Pons (tissue), 1 donor: ENCODE results near the gene KASH5.
"Not testable (repeated sequence)": the region's sequence is repeated elsewhere in the genome, so short reads cannot be mapped to it uniquely, and the experiment has no call there.

Experiments
- DNase-seq: peaks from one replicate; pipeline ENCODE4 v3.0.0-alpha.2; 2016; ENCODE audit warnings: low spot score

Gene KASH5

DNA sequence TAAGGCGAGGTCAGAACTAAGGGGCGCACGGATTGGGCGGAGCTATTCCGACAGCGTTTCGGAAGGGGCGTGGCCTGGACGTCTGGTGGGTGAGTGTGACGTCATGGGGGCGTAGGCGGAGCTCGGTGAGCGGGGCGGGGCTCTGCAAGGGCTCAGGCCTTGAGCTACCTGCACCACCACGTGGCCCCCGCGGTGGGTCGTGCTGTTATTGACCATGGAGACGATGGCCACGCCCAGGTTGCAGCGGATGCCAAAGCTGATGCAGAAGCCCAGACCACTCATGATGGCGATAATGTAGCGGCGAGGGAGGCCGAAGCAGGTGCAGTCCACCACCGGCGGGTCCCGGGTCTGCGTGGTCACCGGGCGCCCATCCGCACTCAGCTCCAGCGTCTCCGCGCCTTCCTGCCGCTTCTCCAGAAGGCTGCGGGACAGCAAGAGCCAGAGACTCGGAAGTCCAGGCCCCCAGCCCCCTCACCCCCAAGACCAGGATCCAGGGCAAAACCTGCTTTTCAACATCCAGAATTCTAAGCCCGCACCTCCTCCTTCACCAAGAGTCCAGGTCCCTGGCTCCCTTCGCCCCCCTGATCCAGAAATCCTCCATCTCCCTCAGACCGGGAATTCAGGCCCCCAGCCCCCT lies 48.5 kb downstream of the KASH5 start:
- no peak for DNase-seq

DNA sequence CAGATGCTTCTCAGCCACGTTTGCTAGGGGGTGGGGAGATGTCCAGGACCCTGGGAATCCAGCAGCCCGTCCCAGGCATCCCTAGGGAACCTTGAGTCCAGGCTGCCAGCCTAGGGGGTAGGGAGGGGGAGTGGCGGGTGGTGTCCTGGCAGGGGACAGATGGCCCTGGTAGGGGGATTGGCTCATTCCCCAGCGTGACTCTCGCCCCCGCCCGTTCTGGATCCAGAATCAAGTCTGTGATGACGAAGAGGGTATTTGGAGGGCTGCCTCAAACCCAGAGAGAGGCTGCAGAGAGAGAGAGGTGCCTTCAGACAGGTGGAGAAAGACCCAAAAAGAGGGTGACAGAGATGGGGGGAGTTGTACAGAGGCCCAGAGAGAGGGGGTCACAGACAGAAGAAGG lies 49.2 kb downstream of the KASH5 start:
- no peak for DNase-seq

DNA sequence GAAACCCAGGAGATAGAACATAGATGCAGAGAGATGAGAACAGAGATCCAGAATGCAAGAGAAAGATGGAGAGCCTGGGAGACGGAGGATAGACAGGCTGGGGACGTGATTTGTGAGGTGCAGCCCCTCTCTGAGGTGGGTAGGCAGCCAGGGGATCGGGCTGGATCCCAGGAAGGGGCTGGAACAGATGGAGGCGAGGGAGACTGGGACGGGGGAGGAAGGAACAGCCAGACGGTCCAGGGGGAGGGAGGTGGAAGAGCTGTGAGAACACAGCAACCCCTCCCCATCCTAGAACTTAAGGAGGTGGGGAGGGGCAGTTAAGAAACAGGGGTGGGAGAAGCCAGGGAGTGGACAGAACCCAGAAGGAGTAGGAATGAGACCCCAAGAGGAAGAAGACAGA lies 50.2 kb downstream of the KASH5 start:
- no peak for DNase-seq

DNA sequence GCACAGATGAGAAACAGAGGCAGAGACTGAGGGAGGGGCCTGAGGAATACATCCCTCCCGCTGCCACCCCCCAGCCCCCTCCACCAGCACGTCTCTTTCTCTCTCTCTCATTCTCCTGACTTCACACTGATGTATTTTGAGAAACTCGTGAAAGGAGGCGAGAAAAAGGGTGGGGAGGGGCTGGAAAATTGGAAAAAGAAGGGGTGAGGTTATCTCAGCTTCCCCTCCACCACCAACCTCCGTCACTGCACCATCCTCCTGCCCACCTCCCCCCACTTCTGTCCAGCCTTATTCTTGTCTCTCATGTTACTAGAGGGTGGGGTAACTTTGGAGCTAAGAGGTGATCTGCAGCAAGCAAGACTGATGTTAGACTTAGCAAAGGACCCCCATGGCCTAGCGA lies 51.8 kb downstream of the KASH5 start:
- DNase-seq = no peak

DNA sequence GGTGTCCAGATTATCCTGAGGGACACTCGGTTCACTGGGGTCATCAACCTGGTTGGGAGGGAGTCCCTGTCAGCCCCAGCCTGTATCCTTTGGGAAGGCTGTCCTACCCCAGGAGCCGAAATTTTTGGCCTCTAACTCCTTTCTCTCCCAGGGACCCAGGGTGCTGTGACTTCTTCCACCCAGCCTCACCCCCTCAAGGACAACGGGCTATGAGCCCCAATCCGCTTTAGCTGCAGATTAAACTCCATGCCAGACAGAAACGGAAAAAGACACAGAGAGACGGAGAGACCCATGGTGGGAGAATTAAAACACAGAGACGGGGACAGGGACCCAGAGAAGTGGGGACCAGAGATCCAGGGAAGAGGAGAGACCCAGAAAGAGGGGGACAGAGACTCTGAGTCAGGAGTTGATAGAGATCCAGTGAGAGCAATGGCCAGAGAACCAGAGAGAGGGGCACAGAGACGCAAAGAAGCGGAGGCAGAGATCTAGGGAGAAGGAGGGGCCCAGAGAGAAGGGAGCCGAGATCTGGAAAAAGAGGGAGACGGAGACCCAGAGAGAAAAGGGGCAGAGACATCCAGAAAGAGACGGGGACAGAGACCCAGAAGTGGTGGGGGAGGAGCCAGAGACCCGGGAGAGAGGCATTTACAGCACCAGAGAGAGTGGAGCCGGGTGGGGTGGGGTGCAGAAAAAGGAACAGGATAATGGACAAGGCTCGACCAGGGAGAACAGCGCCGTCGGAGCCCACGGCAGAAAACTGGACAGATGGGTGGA lies 52.6 kb downstream of the KASH5 start:
- no peak for DNase-seq

DNA sequence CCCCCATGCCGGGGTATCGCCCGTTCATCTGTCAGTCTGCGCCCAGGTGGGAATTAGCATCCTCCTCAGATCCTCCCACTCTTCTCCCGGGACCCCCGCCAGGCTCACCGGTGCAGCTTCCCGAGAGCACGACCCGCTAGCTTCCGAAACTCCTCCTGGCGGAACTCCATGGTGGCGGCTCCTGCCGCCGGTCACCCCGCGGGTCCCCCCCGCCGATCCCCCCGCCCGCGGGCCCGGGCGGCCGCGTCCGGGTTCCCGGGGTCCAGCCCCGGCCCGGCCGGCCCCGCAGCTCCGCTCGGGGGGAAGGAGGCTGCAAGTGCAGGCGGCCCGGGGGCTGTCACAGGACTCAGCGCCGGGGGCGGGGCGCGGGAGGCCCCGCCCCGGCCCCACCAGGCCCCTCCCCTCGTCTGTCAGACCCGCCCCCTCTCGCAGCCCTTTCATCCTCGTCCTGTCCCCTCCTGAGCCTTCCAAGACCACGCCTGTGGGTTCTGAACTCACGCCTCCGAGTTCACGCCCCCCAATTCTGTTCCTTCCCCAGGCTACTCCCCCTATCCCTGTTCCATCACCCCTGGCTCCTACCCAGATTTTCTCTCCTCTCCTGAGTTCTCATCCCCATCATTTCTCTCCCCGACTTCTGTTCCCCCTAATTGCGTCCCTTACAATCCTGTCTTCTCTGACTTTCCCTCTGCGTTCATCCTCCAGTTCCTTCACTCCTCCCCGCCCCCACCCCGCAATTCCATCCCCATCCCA lies 53.3 kb downstream of the KASH5 start, which contains the start of gene SLC17A7:
Gene SLC17A7 (minus strand): TSS at position 318 of the 750 bp plus-strand sequence. CDS start 148 bp downstream, at position 170.
- no peak for DNase-seq

DNA sequence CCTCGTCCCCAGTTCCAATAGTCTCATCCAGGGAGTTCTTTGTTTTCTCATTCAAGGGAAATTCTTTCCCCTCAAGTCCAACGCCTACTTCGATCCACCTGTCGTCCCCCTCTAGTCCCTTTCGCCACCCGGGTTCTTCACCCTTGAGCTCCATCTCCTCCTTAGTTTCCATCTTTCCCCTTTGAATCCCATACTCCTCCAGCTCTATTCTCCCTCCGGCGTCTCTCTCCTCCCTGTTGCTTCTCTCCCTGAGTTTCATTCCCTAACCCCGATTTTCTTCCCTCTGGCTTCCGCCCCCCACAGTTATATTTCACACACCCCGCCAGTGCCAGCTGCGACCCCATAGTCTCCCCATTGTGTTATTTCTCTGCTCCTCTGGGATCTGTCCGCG lies 53.9 kb downstream of the KASH5 start:
- no peak for DNase-seq

DNA sequence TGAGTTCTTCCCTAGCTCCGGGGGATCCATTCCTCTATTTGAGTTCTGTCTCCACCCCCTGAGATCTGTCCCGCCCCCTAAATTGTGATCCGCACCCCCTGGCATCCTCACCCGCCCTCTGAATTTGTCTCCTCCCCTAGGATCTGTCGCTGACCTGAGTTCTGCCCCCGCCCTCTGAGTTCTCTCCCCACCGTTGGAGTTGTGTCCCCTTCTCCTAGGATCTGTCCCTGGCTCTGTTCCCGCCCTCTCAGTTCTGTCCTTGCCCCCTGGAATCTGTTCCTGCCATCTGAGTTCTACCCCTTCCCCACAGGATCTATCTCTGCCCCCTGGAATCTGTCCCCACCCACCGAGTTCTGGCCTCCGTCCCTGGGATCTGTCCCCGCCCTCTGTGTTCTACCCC lies 54.3 kb downstream of the KASH5 start:
- DNase-seq = no peak

DNA sequence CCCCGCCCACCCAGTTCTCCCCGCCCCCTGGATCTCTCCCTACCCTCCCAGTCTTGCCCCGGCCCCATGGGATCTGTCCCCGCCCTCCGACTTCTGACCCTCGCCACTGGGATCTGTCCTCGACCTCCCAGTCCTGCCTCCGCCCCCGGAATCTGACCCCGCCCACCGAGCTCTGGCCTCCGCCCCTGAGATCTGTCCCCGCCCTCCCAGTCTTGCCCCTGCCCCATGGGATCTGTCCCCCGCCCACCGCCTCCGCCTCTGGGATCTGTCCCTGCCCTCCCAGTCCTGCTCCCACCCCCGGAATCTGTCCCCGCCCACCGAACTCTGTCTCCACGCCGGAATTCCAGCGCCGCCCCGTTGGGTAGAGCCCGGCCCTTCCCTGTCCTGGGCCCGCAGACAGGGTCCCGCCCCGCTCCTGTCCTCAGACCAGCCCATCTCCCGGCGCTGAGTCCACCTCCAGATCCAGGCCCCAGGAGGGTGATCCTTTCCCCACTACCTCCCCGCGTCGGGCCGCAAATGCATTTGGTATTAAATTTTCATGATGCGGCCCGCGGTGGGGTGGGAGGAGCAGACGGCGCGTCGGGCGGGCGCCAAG lies 54.8 kb downstream of the KASH5 start:
- DNase-seq = no peak

DNA sequence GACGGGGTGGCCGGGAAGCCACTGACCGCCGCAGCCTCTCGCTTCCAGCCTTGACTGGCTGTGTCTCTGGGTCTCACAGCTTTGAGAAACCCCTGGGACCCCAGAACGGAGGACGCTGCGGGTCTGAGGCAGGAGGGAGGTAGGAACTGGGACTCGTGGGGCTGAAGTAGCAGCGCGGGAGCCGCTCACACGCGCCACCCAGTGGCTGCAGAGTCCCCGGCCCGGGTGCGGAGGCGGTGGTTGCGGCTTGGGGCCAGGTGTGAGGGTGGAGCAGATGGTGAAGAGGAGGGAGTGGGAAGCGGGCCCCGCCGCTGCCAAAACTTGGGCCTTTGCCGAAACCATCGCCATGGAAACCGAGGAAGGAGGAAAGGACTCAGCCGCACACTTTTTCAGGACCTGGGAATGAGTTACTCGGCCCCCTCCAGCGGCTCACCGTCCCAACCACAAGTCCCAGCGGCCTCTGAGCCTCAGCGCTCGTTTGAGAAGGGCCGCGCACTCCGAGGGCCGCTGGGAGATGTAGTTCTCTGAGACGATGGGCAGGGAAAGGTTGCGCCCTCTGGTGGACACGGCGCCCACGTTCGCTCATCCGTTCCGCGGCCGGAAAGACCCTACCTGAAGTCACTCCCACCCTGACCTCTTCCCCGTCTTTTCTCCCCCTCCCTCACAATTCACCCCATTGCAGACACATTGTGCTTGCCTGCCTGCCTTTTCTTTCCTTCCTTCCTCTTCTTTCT lies 55.5 kb downstream of the KASH5 start:
- peak; percentile 93 for DNase-seq

DNA sequence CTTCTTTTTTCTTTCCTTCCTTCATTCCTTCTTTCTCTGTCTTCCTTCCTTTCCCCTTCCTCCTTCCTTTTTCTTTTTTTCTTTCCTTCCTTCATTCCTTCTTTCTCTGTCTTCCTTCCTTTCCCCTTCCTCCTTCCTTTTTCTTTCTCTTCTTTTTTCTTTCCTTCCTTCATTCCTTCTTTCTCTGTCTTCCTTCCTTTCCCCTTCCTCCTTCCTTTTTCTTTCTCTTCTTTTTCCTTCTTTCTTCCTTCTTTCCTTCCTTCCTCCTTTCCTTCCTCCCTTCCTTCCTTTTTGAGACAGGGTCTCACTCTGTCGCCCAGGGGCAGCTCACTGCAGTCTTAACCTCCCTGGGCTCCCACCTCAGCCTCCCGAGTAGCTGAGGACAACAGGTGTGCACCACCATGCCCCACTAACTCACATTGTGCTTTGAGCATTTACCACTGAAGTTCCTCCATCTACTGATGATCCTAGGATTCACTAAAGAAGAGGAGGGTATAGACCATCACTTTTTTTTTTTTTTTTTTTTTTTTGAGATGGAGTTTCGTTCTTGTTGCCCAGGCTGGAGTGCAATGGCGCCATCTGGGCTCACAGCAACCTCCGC lies 56.2 kb downstream of the KASH5 start:
- DNase-seq = not testable (repeated sequence)

DNA sequence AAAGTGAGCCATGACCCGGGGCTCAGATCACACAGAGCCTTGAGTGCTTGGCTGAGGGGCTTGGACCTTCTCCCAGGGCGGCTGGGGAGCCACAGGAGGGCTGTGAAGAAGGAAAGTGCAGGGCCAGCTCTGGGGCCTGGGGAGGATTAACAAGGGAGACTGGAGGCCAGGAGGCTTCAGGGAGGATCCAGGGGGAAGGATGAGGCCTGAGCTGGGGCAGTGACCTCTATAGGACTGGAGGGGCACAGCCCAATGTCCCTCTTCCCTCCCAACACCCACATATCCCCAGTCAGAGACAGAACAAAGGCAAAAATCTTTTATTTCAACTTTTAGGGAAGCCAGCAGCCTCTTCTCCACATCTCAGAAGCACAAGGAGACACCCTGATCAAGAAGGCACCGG lies 57.9 kb downstream of the KASH5 start:
- DNase-seq = no peak

DNA sequence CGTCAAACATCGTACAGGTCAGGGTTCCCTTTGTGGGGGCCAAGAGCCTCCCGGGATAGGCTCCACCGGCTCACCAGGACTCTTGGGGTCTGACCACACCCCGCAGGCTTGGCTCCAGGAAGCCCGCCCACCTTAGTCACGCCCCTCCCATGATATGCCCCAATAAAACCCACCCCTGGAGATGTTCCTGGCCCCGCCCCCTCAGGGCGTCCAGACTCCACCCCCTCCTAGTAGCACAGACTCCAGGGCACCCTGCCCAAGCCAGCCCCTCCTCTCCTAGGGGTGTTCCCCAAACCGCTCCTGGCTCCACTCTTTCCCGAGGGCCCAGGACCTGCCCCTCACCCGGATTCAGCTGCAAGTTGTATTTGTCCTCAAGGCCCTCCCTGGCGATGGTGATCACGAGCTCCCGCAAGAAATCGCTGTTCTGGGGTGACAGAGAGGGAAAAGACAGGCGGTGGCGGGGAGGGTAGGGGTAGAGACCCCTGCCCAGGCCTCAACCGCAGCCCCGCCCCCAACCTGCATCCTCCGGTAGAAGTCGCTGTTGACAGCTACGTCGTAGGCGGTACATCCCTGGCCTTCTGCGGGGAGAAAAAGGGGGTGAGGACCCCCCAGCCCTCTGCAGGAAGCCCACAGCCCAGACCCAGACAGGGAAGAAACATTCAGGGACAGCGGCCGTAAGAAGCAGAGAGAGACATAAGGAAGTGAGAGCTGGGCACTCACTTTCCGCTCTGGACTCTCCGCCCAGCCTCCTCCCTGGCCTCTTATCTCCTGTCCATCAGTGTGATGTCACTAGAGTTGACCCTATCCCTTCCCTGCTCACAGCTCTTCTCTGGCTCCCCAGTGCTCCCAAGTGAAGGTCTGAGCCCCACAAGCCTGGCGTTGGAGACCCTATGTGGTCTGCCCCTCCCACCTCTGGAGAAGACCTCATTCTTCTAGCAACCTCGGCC lies 59.7 kb downstream of the KASH5 start:
- no peak for DNase-seq

DNA sequence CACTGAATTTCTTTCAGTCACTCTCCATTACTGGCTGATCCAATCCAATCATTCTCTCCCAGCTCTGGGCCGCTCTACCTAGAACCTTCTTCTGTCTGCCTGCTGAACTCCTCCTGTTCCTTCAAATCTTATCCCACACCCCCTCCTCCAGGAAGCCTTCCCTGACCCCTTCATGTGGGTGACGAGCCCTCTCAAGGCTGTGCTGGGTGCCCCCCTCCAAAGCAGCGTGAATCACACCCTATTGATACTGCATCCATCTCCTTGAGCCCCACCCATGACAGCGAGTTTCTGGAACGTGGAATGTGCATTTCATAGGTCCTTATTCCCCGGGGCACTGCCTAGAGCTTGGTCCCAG lies 60.4 kb downstream of the KASH5 start:
- DNase-seq = no peak

DNA sequence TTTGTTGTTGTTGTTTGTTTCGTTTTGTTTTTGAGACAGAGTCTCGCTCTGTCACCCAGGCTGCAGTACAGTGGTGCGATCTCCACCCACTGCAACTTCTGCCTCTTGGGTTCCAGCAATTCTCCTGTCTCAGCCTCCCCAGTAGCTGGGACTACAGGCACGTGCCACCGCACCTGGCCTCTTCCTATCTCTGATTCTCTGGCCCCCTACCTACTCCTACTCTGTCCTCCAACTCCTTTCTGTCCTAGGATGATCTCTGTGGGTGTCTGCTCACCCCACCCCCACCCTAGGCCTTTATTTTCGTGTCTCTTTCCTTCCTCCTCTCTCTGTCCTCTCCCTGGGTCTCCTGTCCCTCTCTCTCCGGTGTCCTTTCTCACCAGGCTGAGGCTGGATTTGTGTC lies 62.4 kb downstream of the KASH5 start:
- no peak for DNase-seq

DNA sequence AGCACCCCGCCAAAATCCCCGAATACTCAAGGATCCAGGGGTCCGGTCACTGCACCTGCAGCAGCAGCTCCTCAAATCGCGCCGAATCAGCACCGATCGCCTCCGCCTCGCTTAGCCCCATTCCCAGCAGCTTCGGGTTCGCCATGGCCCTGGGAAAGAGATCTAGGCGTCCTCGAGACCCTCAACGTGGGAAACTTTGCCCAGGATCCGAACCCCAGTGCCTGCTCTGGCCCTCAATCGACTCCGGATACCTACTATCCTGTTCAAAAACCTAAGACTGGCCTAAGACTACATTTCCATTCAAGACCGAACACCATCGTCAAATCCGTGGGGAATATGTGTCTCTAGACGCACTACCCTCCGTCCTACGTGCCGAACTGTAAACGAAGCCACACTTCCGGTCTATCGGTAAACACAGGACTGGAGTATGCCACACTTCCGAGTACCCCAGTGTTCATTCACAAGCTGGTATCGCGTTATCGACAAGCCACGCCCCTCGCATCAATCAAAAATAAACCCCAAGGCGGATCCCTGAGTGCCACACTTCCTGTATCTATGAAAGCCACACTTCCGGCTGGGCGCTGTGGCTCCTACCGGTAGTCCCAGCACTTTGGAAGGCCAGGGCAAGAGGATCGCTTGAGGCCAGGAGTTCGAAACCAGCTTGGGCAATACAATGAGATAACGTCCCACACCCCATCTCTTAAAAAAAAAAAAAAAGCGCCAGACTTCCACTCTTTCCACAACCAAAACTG lies 63.6 kb downstream of the KASH5 start, which contains the start of gene PIH1D1:
Gene PIH1D1 (minus strand): TSS at position 385 of the 752 bp plus-strand sequence. CDS start 240 bp downstream, at position 145.
- DNase-seq = peak; percentile 99

DNA sequence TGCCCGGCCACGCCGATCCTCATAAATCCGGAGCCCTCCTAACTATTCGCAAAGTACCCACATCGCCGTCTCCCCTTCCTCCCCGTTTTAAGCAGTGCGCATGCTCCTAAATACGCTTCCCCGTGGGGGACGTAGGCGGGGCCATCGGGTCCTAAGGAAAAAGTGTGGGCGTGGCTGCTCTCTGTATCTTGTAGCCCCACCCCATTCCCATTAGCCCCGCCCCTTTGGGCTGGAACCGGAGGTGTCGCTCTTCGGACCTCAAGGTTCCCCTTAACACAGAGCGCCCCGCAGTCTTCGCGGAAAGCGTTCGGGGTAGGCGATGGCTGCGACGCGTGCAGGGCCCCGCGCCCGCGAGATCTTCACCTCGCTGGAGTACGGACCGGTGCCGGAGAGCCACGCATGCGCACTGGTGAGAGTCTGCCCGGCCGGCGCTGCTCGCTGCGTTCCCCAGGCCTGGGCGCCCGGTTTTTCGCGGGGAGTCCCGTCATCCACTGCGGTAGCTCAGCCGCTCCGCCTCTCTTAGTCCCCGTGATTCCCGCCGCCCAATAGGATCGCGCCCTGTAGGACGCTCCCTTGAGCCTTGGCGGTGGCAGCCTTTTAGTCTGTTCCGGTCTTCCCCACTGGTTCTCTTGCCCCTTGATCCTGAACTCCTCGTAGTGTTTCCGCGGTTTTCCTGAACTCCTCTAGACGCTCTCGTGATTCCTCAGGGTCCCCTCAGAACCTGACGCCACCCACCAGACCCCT lies 65.1 kb downstream of the KASH5 start, which contains the start of gene ALDH16A1:
Gene ALDH16A1 (plus strand): TSS at position 213 of the 744 bp plus-strand sequence. CDS start 107 bp downstream, at position 320.
- peak; percentile 98 for DNase-seq

DNA sequence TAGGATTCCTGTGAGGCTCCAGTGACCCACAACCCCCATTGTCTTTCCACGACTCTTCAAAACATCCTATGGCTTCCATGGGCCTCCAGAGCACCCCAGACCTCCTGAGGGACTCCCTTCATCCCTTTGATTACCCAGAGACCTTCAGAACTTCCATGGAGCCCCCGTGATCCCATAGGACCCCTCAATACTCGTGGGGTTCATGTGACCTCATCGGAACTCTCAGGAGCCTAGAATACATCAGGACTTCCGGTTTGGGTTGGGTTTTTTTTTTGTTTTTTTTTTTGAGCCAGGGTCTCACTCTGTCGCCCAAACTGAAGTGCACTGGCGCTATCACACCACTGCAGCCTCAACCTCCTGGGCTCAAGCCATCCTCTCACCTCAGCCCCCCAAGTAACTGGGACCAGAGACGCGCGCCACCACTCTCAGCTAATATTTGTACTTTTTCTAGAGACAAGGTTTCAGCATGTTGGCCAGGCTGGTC lies 65.8 kb downstream of the KASH5 start:
- DNase-seq = no peak
